Smooth muscle cell of the pulmonary artery (primary cell): Measurements from ENCODE around the gene KIAA1143. TPM values are rescaled to one million over a fixed set of nuclear protein-coding genes. Genes with fewer than 3 reads are reported as not detected.

ENCODE experiments used
- total RNA-seq: library from RNA; depleted of rRNA; stranded (reverse); fragments of >200 nt; gene quantifications from 2 replicates; pipeline ENCODE4 v1.2.3, GENCODE V29; 2014

The KIAA1143 gene
- total RNA-seq: 15.8 and 18.7 TPM in 2 replicates

DNA sequence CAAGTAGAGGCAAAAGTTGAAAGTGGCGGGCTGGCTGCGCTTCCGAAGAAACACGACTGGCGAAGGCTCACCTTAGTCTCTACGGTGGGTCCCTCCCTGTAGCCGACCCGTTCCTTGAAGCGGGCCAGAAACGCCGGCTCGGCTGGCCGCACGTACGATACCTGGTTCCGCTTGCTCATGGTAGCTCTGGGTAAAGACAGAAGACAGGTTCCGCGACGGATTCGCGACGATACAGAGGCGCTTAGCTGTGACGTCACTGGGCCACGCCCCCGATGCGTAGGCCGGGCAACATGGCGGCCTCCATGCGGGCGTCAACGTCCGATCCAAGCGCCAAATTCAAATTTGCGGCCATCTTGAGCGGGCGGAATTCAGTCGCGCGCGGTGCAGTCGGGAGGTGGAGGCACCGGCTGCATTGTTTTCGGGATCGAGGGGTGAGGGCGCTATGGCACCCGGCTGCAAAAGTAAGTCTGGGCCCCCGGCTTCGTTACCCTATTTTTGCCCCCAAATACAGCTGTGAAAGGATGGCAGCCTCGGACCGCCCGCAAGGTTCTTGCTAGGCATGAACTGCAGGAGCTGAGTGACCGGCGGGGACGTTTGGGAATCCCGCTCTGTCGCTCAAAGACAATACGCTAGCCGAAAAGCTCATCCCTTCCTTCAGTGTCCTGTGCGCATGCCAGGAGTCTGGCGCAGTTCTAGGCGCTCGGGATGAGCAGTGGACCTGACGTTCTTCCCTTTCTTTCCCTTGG, at the start of gene KIAA1143, which contains the start of gene KIF15:
Gene KIAA1143 (minus strand): TSS at position 196 of the 746 bp plus-strand sequence. CDS start 17 bp downstream, at position 179.
Gene KIF15 (plus strand): TSS at position 371 of the 746 bp plus-strand sequence. CDS start 72 bp downstream, at position 443.

DNA sequence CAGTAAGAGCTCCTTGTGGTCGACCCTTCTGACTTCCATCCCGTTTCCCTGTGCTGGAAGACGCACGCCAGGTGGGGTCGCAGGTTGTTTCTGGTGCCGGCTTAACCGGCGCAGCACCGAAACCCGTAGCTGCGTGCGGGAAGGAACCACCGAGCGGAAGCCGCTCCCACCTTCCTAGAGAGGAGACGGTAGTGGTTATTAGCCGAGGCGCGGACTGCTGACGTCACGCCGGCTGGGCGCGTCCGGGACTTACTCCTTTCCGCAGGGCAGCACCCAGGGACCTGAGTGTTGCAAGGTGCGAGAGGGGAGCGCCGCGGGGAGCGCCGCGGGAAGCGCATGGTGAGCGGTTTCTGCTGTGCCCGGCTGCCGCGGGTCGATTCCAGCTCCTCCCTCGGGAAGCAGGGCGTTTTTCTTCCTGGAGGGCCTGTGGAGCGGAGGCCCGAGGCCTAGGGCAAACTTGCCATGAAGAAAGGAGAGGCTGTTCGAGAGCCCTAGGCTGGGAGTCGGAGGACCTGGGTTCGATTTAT, 32.0 kb downstream of the KIAA1143 start, which contains the start of gene ZNF501:
Gene ZNF501 (plus strand): TSS at position 252 of the 527 bp plus-strand sequence. CDS start 4,787 bp downstream, outside the sequence.

DNA sequence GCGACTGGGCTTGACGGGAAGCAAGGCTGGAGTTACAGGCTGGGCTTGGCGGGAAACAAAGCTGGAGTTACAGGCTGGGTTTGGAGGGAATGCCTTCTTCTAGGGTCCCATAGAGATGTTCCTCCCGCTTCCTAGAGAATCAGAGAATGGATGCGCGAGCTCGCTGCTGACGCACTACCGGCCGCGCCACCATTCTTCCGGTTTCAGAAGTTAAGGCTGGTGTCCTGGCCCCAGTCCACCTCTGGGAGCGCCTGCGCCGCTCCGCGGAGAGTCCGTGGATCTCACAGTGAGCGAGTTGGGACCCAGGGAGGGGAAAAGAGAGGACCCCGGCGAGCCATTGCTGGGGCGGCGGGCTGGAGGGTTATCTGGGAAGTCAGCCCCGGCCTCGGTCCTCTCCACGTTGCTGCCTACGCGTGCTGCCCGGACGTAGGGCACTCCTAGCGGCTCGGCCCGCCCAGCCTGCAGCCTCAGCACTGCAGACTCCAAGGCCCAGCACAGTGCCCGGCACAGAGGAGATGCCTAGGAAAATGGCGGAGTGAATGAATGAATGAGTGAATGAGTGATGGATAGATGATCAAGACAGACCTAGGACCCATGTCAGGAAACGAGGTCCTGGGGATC, 48.9 kb downstream of the KIAA1143 start, which contains the start of gene ZNF502:
Gene ZNF502 (plus strand): TSS at position 206 of the 621 bp plus-strand sequence. CDS start 7,602 bp downstream, outside the sequence.

Other genes with a start within 250 kb of the KIAA1143 start
- 4.8 and 5.5 TPM in 2 replicates for gene ZKSCAN7, start 206.4 kb downstream of the KIAA1143 start, total RNA-seq
- gene ZNF660, start 176.7 kb downstream of the KIAA1143 start, total RNA-seq: 1.8 and 2.2 TPM in 2 replicates
- gene ZNF197, start 136.6 kb downstream of the KIAA1143 start, total RNA-seq: 13.7 and 14.9 TPM in 2 replicates
- gene ZNF35, start 112.9 kb downstream of the KIAA1143 start, total RNA-seq: 8.0 and 9.7 TPM in 2 replicates
- 3.8 and 3.9 TPM in 2 replicates for gene ZNF502, start 49.0 kb downstream of the KIAA1143 start, total RNA-seq
- gene ZNF501, start 32.0 kb downstream of the KIAA1143 start, total RNA-seq: 3.0 and 6.2 TPM in 2 replicates
- gene KIF15, start 175 bp upstream of the KIAA1143 start, total RNA-seq: 1.3 and 2.9 TPM in 2 replicates
- gene TMEM42, start 100.3 kb upstream of the KIAA1143 start, total RNA-seq: 16.9 and 17.1 TPM in 2 replicates
- gene TGM4, start 113.0 kb upstream of the KIAA1143 start, total RNA-seq: not detected in 2 replicates
- gene ZDHHC3, start 214.6 kb upstream of the KIAA1143 start, total RNA-seq: 50.4 and 58.5 TPM in 2 replicates
- gene EXOSC7, start 214.6 kb upstream of the KIAA1143 start, total RNA-seq: 33.4 and 42.2 TPM in 2 replicates